Nephron (organoid): ENCODE data around the gene SLC11A2.

Source experiments
- H3K27ac Mint-ChIP-seq, 3 experiments: 2 replicates each; pipeline ENCODE4 v1.8.0; 2020; ENCODE audit warnings: mixed read lengths in 3 of 3, mild to moderate bottlenecking in 2 of 3, moderate library complexity in 1 of 3
- H3K27me3 Mint-ChIP-seq: 2 replicates; pipeline ENCODE4 v1.8.0; 2021; ENCODE audit warnings: low read depth, mild to moderate bottlenecking, moderate library complexity, mixed read lengths
- H3K36me3 Mint-ChIP-seq: 2 replicates; pipeline ENCODE4 v1.8.0; 2020; ENCODE audit warnings: low read depth, mixed read lengths
- H3K4me1 Mint-ChIP-seq: 2 replicates; pipeline ENCODE4 v1.8.0; 2020; ENCODE audit warnings: mixed read lengths
- H3K4me3 Mint-ChIP-seq, 3 experiments: 2 replicates each; pipeline ENCODE4 v1.8.0; 2020; ENCODE audit warnings: mild to moderate bottlenecking in 3 of 3, mixed read lengths in 3 of 3, moderate library complexity in 2 of 3
- H3K9me3 Mint-ChIP-seq: 2 replicates; pipeline ENCODE4 v1.8.0; 2020; ENCODE audit warnings: mixed read lengths
- TF ChIP-seq, protein P1 (sequence below), 3 experiments: fragments of 200-600 bp; sonication (generic); IDR thresholded peaks; one replicate each; pipeline ENCODE4 v1.5.0; 2021; ENCODE audit warnings: antibody characterized with exemption in 3 of 3; ENCODE audit not compliant: unreplicated experiment in 3 of 3

The SLC11A2 gene

GRCh38 chr12:51065530-51065929 lies 39.3 kb upstream of the SLC11A2 start:
- TF ChIP-seq, protein P1, sequence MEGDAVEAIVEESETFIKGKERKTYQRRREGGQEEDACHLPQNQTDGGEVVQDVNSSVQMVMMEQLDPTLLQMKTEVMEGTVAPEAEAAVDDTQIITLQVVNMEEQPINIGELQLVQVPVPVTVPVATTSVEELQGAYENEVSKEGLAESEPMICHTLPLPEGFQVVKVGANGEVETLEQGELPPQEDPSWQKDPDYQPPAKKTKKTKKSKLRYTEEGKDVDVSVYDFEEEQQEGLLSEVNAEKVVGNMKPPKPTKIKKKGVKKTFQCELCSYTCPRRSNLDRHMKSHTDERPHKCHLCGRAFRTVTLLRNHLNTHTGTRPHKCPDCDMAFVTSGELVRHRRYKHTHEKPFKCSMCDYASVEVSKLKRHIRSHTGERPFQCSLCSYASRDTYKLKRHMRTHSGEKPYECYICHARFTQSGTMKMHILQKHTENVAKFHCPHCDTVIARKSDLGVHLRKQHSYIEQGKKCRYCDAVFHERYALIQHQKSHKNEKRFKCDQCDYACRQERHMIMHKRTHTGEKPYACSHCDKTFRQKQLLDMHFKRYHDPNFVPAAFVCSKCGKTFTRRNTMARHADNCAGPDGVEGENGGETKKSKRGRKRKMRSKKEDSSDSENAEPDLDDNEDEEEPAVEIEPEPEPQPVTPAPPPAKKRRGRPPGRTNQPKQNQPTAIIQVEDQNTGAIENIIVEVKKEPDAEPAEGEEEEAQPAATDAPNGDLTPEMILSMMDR (IDR thresholded peaks at IDR 0.05; ENCODE audit: unreplicated experiment in 3 of 3): no peak
- H3K27me3 Mint-ChIP-seq: no peaks in the 10 kb centered on the region
- H3K27ac Mint-ChIP-seq: no peak overlapping the region
- no peaks in the 10 kb centered on the region for H3K9me3 Mint-ChIP-seq
- peaks cover 13% of the 10 kb centered on the region for H3K4me1 Mint-ChIP-seq
- H3K4me3 Mint-ChIP-seq: no peak overlapping the region
- peaks cover 70% of the 10 kb centered on the region for H3K36me3 Mint-ChIP-seq

DNA sequence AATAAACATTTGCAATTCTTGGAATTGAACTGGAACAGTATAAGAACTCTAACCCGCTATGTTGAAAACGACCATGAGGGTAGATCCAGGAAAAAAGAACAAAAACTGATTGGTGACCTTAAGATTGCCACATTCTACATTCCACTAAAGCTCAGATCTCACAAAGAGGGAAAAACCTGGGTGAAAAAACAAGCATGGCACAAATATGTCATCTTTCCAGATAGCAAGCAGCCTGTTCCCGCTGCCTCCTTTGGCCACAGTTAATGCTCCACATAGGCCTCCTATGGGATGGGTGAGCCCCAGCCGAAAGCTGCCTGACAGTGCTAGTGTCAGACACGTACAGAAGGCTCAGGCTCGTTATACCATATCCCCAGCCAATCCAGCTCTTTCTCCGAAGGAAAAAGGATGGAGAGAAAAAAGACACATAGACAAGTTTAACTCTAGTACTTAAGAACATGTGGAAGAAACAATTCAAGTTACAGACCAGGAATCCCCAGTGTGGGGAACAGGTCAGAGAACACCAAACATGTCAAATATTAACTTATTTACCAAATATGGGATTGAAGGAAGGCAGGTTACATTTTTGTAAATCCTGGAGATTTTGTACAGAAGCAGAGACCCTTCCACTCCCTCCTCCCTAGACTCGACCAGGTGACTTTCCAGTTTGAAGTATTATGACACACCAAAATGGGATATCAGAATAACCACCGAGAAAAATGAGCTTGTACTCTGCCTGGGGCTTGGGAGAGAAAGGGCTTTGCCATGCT lies 36.6 kb upstream of the SLC11A2 start:
- H3K27ac Mint-ChIP-seq: peak overlapping the region; percentile 20 to 59 (median 32)
- H3K27me3 Mint-ChIP-seq: no peaks in the 10 kb centered on the region
- TF ChIP-seq, protein P1 (IDR thresholded peaks at IDR 0.05; ENCODE audit: unreplicated experiment in 3 of 3): no peak
- no peak overlapping the region for H3K4me3 Mint-ChIP-seq
- peaks cover 72% of the 10 kb centered on the region for H3K36me3 Mint-ChIP-seq
- peaks cover 11% of the 10 kb centered on the region for H3K4me1 Mint-ChIP-seq
- no peaks in the 10 kb centered on the region for H3K9me3 Mint-ChIP-seq

DNA sequence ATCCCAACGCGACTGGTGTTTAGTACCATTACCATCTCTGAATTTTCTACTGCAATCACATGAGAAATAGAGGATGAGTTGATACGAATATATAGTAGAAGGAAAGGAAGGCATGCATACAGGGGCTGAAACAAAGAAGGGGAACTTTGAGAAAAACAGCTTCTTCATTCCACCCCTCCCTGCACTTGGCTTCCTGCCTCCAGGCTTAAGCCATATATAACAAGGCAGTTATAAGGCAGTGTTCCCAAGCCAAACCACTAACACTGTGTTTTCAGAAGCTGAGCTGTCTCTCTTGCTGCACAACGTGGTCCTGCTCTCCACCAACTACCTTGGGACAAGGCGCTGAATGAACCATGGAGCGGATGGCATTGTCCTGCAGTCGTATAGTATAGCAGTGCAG lies 32.9 kb upstream of the SLC11A2 start:
- peaks cover 11% of the 10 kb centered on the region for H3K4me1 Mint-ChIP-seq

DNA sequence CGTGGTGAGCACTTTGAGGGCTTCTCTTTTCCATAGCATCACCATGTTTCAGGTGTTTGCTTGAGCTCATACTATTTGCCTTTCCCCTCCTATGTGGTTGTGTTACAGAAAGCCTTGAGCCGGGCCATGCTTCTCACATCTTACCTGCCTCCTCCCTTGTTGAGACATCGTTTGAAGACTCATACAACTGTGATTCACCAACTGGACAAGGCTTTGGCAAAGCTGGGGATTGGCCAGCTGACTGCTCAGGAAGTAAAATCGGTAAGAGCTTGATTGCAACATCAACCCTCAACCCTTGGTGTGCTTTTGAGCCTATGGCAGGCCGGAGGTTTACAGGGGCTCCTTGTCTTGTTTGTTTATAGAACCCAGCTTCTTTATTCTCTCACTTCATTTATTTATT lies 30.1 kb upstream of the SLC11A2 start:
- no peak overlapping the region for H3K27ac Mint-ChIP-seq
- no peaks in the 10 kb centered on the region for H3K27me3 Mint-ChIP-seq
- TF ChIP-seq, protein P1 (IDR thresholded peaks at IDR 0.05; ENCODE audit: unreplicated experiment in 3 of 3): no peak
- H3K36me3 Mint-ChIP-seq: peaks cover 55% of the 10 kb centered on the region
- no peaks in the 10 kb centered on the region for H3K9me3 Mint-ChIP-seq
- peaks cover 11% of the 10 kb centered on the region for H3K4me1 Mint-ChIP-seq
- no peak overlapping the region for H3K4me3 Mint-ChIP-seq

More for the DNA sequence above, 32.9 kb upstream of the SLC11A2 start:
- Mint-ChIP-seq H3K4me3 (no peak overlapping the region), H3K27me3 (no peaks in the 10 kb centered on the region), H3K9me3 (no peaks in the 10 kb centered on the region), H3K36me3 (peaks cover 61% of the 10 kb centered on the region), H3K27ac (peak overlapping the region in 2 of 3 experiments; percentile 60 to 64)
- TF ChIP-seq, protein P1 (IDR thresholded peaks at IDR 0.05; ENCODE audit: unreplicated experiment in 3 of 3): no peak

DNA sequence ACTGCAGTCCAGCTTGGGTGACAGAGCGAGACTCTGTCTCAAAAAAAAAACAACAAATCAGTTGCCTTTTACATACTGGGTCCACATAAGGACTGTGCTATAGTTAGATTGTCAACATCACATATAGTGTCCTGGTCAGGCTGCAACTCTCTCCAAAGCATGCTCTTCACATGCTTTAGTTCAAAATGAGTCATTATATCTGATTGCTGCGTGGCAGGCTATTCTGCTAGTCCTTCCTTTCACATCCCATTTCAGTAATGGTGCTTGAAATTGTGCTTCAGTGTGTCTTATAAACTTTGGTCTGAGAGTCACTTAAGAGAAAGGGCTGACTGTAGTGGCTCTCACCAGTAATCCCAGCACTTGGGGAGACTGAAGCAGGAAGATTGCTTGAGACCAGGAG lies 28.9 kb upstream of the SLC11A2 start:
- Mint-ChIP-seq H3K9me3 (no peaks in the 10 kb centered on the region), H3K27ac (no peak overlapping the region), H3K27me3 (no peaks in the 10 kb centered on the region), H3K4me1 (peaks cover 11% of the 10 kb centered on the region), H3K4me3 (no peak overlapping the region), H3K36me3 (peaks cover 50% of the 10 kb centered on the region)
- TF ChIP-seq, protein P1 (IDR thresholded peaks at IDR 0.05; ENCODE audit: unreplicated experiment in 3 of 3): no peak

- TF ChIP-seq, protein P1 (IDR thresholded peaks at IDR 0.05; ENCODE audit: unreplicated experiment in 3 of 3): no peak
- peak overlapping the region; percentile 8 to 17 (median 13) for H3K4me3 Mint-ChIP-seq
- H3K27ac Mint-ChIP-seq: peak overlapping the region; percentile 1 to 86 (median 27)
- H3K4me1 Mint-ChIP-seq: peaks cover 18% of the 10 kb centered on the region
- H3K36me3 Mint-ChIP-seq: peaks cover 26% of the 10 kb centered on the region
- H3K27me3 Mint-ChIP-seq: no peaks in the 10 kb centered on the region
- H3K9me3 Mint-ChIP-seq: no peaks in the 10 kb centered on the region
Measured at GRCh38 chr12:51051787-51052186, 25.6 kb upstream of the SLC11A2 start.
